Fibroblast of the conjunctiva (primary cell): ENCODE measurements around the gene CEP57.
"Not testable (repeated sequence)": the region's sequence is repeated elsewhere in the genome, so short reads cannot be mapped to it uniquely, and the experiment has no call there.

ENCODE experiments used
- DNase-seq: peaks from one replicate; pipeline ENCODE4 v3.0.0-alpha.2; 2010; ENCODE audit warnings: low read depth

Gene CEP57

GRCh38 chr11:95860024-95860423, 69.7 kb downstream of the CEP57 start:
- not testable (repeated sequence) for DNase-seq

- DNase-seq = peak; percentile 27
These were observed 73.3 kb downstream of the CEP57 start for GRCh38 chr11:95863486-95864140.

GRCh38 chr11:95867105-95867504, 76.8 kb downstream of the CEP57 start:
- no peak for DNase-seq

GRCh38 chr11:95870877-95871276, 80.6 kb downstream of the CEP57 start:
- not testable (repeated sequence) for DNase-seq

GRCh38 chr11:95877291-95877690, 87.0 kb downstream of the CEP57 start:
- DNase-seq = peak; percentile 93
